Erythroblast (primary cell): Measurements from ENCODE around the gene GSTM5.
"Not testable (repeated sequence)": the region's sequence is repeated elsewhere in the genome, so short reads cannot be mapped to it uniquely, and the experiment has no call there.

Experiments
- GATA1 ChIP-seq: IDR thresholded peaks from 2 replicates; pipeline ENCODE4 v1.6.1; 2011; ENCODE audit warnings: low read depth, mild to moderate bottlenecking, control low read depth, low read length, moderate library complexity
- POLR2A ChIP-seq: IDR thresholded peaks from 2 replicates; pipeline ENCODE4 v1.6.1; 2011; ENCODE audit warnings: mild to moderate bottlenecking, low read length

- TF ChIP-seq POLR2A, GATA1: not testable (repeated sequence)
Observed at GRCh38 chr1:109697861-109698260, 14.2 kb upstream of the GSTM5 start.
